ENCODE measurements around the gene TAGLN.
"Not testable (repeated sequence)": the region's sequence is repeated elsewhere in the genome, so short reads cannot be mapped to it uniquely, and the experiment has no call there.

The TAGLN gene

DNA sequence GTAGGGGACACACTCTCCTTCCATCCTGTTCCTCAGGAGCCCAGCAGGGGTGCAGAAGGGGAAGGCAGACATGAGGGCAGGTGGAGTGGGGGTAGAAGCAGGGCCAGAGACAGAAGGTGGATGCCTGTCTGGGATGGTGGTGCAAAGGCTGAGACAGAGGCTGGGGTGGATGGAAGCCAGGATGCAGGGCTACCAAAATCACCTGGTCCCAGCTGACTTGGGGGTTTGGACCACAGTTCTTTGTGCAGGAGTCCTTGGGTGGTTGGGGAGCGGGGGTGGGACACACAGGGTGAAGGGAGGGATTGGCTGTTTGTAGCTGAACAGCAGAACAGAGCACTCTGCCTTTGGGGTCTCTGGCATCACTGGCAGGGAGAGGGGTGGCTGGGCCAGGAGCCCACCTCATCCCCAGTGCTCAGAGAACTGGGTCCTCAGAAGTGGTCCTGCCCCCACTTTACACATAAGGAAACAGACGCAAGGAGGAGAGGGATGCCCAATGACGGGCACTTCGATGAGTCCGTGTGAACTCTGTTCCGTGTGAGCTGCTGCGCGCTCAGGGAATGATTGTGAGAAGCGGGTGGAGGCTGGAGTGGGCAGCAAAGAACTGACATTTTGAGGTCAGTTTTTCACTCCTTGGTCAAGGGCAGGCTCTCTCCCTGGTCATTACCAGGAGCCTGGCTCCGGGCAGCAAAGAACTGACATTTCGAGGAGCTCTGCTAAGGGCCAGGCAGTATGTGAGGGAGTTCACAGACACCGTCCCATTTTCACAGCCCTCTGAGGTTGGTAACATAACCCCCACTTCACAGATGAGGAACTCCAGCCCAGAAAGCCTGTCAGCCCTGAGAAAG, 1.9 kb downstream of the TAGLN start:
- peaks cover 43% of the 10 kb centered on the region for H3K36me3 ChIP-seq

DNA sequence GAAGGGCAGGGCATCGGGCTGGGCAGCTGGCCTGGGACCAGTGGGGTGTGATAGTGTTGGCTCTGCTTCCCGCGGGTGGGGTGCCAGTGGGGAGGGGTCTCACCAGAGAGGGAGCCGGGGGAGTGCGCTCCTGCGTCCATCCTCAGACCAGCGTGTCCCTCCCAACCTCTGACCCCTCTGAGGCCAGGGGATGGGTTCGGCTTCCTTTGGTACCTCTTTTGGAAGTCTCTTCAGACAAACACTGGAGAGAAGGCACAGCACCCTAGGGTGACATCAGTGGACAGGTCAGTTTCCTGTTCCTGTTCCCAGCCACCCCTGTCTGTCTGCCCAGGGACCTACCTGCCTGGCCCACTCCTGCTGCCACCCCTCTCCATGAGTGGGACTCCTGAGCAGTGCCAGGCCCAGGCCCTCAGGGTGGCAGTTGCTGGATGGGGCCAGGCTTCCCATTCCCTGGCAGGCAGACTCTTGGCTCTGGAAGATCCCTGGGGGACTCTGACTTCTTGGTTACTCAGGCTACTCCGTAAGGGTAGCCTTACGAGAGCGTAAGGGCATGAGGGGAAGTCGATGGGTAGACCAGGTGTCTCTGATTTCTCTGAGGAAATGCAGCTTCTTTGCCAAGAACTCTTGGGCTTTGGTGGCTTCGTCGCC, 2.6 kb downstream of the TAGLN start:
- Histone ChIP-seq H3K27ac (peak overlapping the region; percentile 10; the same call in 1 of the 2 replicates), H4K20me1 (no peaks in the 10 kb centered on the region), H3K9ac (no peak overlapping the region), H3K4me2 (peak overlapping the region; percentile 27), H3K36me3 (peaks cover 38% of the 10 kb centered on the region), H3K27me3 (no peaks in the 10 kb centered on the region), H3K4me1 (peaks cover 7% of the 10 kb centered on the region; the same call in 1 of the 2 replicates), H3K9me3 (no peaks in the 10 kb centered on the region), H3K4me3 (no peak overlapping the region)
- TF ChIP-seq Cebpa-rat (IDR thresholded peaks at IDR 0.05), result no peak

More for the DNA sequence above, 1.9 kb downstream of the TAGLN start:
- Histone ChIP-seq H3K9ac (no peak overlapping the region), H3K9me3 (no peaks in the 10 kb centered on the region), H4K20me1 (no peaks in the 10 kb centered on the region), H3K27ac (no peak overlapping the region; the same call in 1 of the 2 replicates), H3K27me3 (no peaks in the 10 kb centered on the region), H3K4me2 (no peak overlapping the region), H3K4me3 (no peak overlapping the region), H3K4me1 (peaks cover 9% of the 10 kb centered on the region; the same call in 1 of the 2 replicates)
- TF ChIP-seq Cebpa-rat (IDR thresholded peaks at IDR 0.05), result no peak

DNA sequence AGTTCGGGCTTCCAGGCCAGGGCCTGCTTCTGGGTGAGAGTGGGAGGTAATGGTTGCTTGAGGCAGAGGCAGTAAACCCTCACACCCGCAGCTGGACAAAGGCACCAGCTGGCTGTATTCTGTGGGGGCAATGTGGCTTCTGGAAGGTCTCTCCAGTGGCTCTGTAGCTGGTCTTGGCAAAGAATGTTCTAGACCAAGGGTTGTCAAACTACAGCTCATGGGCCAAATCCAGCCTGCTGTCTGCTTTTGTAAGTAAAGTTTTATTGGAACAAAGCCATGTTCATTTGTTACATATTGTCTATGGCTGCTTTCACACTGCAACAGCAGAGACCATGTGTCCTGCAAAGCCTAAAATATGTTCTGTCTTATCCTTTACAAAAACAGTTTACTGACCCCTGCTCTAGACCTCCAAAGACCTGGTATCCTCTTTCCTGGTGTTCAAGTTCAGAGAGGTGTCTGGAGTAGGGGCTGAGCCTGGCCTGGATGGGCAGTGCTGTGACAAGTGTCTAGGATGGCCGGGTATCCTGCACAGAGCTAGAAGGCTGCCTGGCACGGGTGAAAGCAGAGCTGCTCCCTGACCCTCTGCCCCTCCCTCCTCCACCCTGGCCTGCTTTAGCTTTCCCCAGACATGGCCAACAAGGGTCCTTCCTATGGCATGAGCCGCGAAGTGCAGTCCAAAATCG, 3.4 kb downstream of the TAGLN start:
- peak overlapping the region; percentile 27 for H3K4me2 ChIP-seq
- peaks cover 7% of the 10 kb centered on the region; the same call in 1 of the 2 replicates for H3K4me1 ChIP-seq
- no peaks in the 10 kb centered on the region for H4K20me1 ChIP-seq
- H3K36me3 ChIP-seq, result peaks cover 34% of the 10 kb centered on the region
- no peaks in the 10 kb centered on the region for H3K27me3 ChIP-seq
- no peak overlapping the region for H3K9ac ChIP-seq
- no peak for TF ChIP-seq Cebpa-rat (IDR thresholded peaks at IDR 0.05)
- no peaks in the 10 kb centered on the region for H3K9me3 ChIP-seq
- no peak overlapping the region for H3K4me3 ChIP-seq
- H3K27ac ChIP-seq, result peak overlapping the region; percentile 10; the same call in 1 of the 2 replicates

DNA sequence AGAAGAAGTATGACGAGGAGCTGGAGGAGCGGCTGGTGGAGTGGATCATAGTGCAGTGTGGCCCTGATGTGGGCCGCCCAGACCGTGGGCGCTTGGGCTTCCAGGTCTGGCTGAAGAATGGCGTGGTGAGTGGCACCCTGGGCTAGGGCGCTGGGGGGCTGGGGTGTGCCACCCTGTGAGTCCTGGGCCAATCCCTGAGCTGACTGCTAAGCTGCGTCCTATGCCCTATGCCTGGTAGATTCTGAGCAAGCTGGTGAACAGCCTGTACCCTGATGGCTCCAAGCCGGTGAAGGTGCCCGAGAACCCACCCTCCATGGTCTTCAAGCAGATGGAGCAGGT, 3.9 kb downstream of the TAGLN start:
- no peaks in the 10 kb centered on the region for H4K20me1 ChIP-seq
- H3K4me3 ChIP-seq, result no peak overlapping the region
- TF ChIP-seq Cebpa-rat (IDR thresholded peaks at IDR 0.05), result no peak
- H3K27me3 ChIP-seq, result no peaks in the 10 kb centered on the region
- H3K9me3 ChIP-seq, result no peaks in the 10 kb centered on the region
- 0 out of 2 replicates have a peak overlapping the region, but pooled peaks have one; percentile 10 for H3K27ac ChIP-seq
- H3K4me2 ChIP-seq, result no peak overlapping the region
- H3K9ac ChIP-seq, result no peak overlapping the region
- H3K4me1 ChIP-seq, result peaks cover 7% of the 10 kb centered on the region; the same call in 1 of the 2 replicates
- peaks cover 34% of the 10 kb centered on the region for H3K36me3 ChIP-seq

DNA sequence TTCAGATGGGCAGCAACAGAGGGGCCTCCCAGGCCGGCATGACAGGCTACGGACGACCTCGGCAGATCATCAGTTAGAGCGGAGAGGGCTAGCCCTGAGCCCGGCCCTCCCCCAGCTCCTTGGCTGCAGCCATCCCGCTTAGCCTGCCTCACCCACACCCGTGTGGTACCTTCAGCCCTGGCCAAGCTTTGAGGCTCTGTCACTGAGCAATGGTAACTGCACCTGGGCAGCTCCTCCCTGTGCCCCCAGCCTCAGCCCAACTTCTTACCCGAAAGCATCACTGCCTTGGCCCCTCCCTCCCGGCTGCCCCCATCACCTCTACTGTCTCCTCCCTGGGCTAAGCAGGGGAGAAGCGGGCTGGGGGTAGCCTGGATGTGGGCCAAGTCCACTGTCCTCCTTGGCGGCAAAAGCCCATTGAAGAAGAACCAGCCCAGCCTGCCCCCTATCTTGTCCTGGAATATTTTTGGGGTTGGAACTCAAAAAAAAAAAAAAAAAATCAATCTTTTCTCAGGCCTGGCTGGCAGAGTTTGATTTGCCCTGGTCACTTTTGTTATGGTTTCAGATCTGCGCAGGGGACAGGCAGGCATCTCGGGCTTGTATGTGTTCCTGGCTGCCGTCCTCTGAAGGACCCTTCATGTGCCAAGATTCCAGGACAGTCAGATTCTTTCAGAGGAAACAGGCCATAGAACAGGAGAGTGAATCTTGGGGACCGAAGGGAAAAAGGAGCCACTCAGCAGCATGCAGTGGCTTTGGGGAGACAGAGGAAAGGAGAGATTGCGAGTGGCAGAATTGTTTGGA, 5.3 kb downstream of the TAGLN start:
- H3K9ac ChIP-seq, result no peak overlapping the region
- TF ChIP-seq Cebpa-rat (IDR thresholded peaks at IDR 0.05), result no peak
- no peaks in the 10 kb centered on the region for H3K9me3 ChIP-seq
- no peaks in the 10 kb centered on the region for H4K20me1 ChIP-seq
- peaks cover 7% of the 10 kb centered on the region; the same call in 1 of the 2 replicates for H3K4me1 ChIP-seq
- H3K27ac ChIP-seq, result no peak overlapping the region
- H3K27me3 ChIP-seq, result no peaks in the 10 kb centered on the region
- no peak overlapping the region for H3K4me3 ChIP-seq
- H3K36me3 ChIP-seq, result peaks cover 34% of the 10 kb centered on the region
- no peak overlapping the region for H3K4me2 ChIP-seq

DNA sequence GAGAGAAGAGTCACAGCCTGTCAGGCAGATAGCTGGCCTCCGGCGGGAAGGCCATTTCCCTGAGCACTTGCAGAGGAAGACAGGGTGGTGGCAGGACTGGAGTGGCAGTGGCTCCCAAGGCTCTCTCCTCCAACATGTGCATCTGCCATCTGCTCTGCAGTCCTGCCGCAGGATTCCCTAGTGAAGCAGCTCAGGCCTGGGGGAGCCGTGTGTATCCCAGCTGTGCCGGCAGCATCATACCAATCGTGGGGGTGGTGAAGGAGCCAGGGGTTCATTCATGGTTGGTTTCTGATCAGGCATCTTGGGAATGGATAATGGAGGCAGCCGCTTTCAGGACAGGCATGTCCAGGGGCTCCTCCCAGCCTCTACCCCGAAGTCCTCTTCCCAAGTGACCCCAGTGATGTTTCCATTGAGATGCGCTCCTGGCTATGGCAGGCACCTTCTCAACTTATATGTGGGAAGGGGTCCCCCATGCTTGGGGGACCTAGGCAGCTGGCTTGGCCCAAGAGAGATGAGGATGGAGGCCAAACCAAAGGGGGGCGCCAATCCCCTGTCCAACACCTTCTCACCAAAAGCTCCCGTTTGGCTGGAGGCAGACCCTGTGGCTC, 6.1 kb downstream of the TAGLN start:
- TF ChIP-seq Cebpa-rat (IDR thresholded peaks at IDR 0.05), result no peak
- H3K27ac ChIP-seq, result no peak overlapping the region

DNA sequence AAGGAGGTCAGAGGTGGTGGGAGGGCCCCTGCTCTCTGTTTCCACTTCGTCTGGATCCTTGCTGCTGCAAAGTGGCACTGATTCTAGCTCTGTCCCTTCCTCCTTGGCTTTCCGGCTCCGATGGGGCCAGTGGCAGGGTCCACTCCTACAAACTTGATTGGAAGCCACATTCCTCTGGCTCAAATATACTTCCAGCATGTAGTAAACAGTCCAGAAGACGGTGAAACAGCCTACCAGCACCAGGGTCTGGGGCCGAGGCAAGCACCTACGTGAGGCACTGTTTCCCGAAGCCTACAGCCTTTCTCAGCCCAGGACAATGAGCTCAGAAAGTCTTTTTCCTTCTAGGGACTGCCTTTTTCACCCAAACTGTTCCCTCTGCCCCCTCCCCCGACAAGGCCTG, 6.9 kb downstream of the TAGLN start:
- not testable (repeated sequence) for H3K4me2 ChIP-seq, H3K27ac ChIP-seq, H4K20me1 ChIP-seq, H3K9me3 ChIP-seq, H3K4me1 ChIP-seq, H3K9ac ChIP-seq, H3K27me3 ChIP-seq, H3K4me3 ChIP-seq
- H3K36me3 ChIP-seq, result peaks cover 36% of the 10 kb centered on the region

More for the DNA sequence above, 6.1 kb downstream of the TAGLN start:
- no peak overlapping the region for H3K9ac ChIP-seq
- H3K4me3 ChIP-seq, result no peak overlapping the region
- H4K20me1 ChIP-seq, result no peaks in the 10 kb centered on the region
- H3K36me3 ChIP-seq, result peaks cover 34% of the 10 kb centered on the region
- H3K4me2 ChIP-seq, result no peak overlapping the region
- no peaks in the 10 kb centered on the region for H3K27me3 ChIP-seq
- peaks cover 7% of the 10 kb centered on the region; the same call in 1 of the 2 replicates for H3K4me1 ChIP-seq
- H3K9me3 ChIP-seq, result no peaks in the 10 kb centered on the region

DNA sequence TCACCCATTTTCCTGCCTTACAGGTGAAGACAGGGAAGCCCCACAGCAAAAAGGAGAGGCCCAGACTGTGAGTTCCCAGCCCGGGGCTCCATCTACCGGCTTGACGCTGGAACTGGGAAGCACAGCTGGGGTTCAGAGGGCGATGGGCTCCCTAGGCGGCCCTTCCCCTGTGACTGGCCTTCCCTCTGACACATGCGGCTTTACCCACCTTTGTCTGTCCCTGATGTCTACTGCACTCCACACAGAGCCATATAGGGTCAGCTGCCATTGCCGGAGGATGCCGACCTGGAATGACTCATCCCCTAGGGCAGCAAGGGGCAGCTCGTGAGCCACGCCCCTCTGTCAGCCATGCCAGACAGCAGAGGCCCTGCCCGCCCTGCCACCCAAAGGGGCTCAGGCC, 7.7 kb downstream of the TAGLN start:
- not testable (repeated sequence) for H3K27me3 ChIP-seq, H3K9ac ChIP-seq, H3K4me2 ChIP-seq, H3K9me3 ChIP-seq, H3K4me3 ChIP-seq, H3K4me1 ChIP-seq, H3K27ac ChIP-seq, H4K20me1 ChIP-seq
- H3K36me3 ChIP-seq, result peaks cover 43% of the 10 kb centered on the region

DNA sequence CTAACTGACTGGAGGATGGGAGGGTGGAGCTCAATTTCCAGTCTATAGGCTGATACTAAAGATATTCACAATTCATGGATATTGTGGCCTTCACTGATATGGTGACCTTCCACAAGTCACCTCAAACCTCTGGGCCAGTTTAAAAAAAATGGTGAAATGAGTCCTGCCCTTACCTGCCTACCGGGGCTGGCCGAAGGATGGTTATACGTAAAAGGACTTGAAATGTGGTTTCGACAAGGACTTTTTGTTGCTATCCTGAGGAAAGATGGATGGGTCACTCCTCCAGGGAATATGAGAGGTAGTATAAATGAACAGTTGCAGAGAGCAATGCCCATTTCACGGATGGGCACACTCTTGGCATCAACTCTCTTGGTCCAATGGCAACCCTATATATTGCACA, 8.3 kb downstream of the TAGLN start:
- not testable (repeated sequence) for H3K4me1 ChIP-seq, H3K9ac ChIP-seq, H4K20me1 ChIP-seq, H3K27ac ChIP-seq, H3K4me3 ChIP-seq, H3K4me2 ChIP-seq, H3K9me3 ChIP-seq, H3K27me3 ChIP-seq
- peaks cover 44% of the 10 kb centered on the region for H3K36me3 ChIP-seq

DNA sequence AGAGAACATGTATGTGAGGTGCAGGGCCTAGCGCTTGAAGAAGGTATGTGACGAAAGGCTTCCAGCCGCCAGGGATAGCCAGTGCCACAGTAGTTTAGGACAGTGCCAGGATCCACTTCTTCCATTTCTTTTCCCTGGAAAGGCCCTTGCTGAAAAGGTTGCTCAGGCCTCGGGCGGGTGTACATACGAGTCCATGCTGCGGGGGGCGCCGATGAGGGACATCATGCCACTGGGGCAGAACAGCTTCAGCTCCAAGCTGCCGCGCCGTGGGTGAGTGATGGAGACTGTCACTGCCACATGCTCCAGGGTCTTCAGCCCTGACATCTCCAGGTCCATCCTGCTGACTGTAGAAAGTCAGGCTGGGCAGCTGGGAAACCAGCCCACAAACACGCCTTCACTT, 9.5 kb downstream of the TAGLN start:
- H3K27ac ChIP-seq, H3K4me3 ChIP-seq, H3K27me3 ChIP-seq, H3K4me1 ChIP-seq, H4K20me1 ChIP-seq, H3K4me2 ChIP-seq, H3K9ac ChIP-seq, H3K9me3 ChIP-seq: not testable (repeated sequence)
- peaks cover 46% of the 10 kb centered on the region for H3K36me3 ChIP-seq

DNA sequence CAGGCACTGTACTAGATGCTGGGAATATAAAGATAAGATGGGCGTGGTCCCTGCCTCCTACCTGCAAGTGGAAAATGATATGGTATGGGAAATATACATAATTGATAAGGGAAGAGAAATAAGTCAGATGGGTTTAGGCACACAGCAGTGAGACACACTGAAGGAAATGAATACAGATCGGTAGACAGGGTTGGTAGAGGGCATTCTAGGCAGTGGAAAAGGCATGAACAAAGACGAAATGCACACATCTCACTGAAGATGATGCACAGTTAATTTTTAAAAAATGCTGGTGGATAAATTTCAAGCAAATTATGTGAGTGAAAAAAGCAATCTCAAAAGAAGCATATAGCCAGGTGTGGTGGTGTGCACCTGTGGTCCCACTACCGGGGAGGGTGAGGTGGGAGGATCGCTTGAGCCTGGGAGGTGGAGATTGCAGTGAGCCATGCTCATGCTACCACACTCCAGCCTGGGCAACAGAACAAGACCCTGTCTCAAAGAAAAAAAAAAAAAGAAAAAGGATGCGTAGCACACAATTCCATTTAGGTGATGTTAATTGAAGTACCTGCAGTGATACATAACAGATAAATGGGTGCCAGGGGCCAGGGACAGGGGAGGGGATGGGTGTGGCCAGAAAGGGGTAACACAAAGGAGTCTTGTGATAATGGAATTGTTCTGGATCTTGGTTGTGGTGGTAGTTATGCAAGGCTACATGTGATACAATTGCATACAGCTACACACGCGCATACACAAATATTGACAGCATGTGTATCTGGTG, 10.4 kb downstream of the TAGLN start:
- H3K4me3 ChIP-seq, H3K9ac ChIP-seq, H3K9me3 ChIP-seq, H3K27me3 ChIP-seq, H3K4me2 ChIP-seq, H3K27ac ChIP-seq, H4K20me1 ChIP-seq, H3K4me1 ChIP-seq: not testable (repeated sequence)
- H3K36me3 ChIP-seq, result peaks cover 46% of the 10 kb centered on the region
